ENCODE results near the gene CASP7. TPM values are rescaled to one million over a fixed set of nuclear protein-coding genes. Genes with fewer than 3 reads are reported as not detected.
A peak's percentile ranks its signal among the peaks of the same experiment; 100 is the strongest.
"Not testable (repeated sequence)": the region's sequence is repeated elsewhere in the genome, so short reads cannot be mapped to it uniquely, and the experiment has no call there.

Gene CASP7
- total RNA-seq, 2 donors from 2014 or later: 14.3 to 18.3 TPM

- ATAC-seq (no peak), DNase-seq (no peak)
- intact Hi-C loops (cut with DNase I): no loop called here
Observed at GRCh38 chr10:113740850-113741249, 61.1 kb downstream of the CASP7 start.

- intact Hi-C loops (cut with DNase I): no loop called here
- DNase-seq (no peak), ATAC-seq (no peak)
Observed at GRCh38 chr10:113742466-113742865, 62.8 kb downstream of the CASP7 start.

GRCh38 chr10:113743594-113743993 lies 63.9 kb downstream of the CASP7 start:
- intact Hi-C loops (cut with DNase I): no loop called here
- ATAC-seq: no peak
- DNase-seq: no peak

- DNase-seq: no peak
- intact Hi-C loops (cut with DNase I): no loop called here
- ATAC-seq: no peak
Observed at GRCh38 chr10:113745374-113745773, 65.7 kb downstream of the CASP7 start.

GRCh38 chr10:113746217-113746957 lies 66.7 kb downstream of the CASP7 start:
- intact Hi-C loops (cut with DNase I): no loop called here
- no peak for DNase-seq
- ATAC-seq: no peak

- intact Hi-C loops (cut with DNase I): no loop called here
- DNase-seq (no peak), ATAC-seq (no peak)
Observed at GRCh38 chr10:113751181-113751732, 71.5 kb downstream of the CASP7 start, which contains the start of gene PLEKHS1. Gene PLEKHS1 (plus strand): TSS chr10:113751682. CDS start chr10:113755278, 3,596 bp downstream.

GRCh38 chr10:113752553-113752952 lies 72.8 kb downstream of the CASP7 start:
- no peak for DNase-seq
- intact Hi-C loops (cut with DNase I): no loop called here
- no peak for ATAC-seq

GRCh38 chr10:113753020-113753692 lies 73.4 kb downstream of the CASP7 start:
- intact Hi-C loops (cut with DNase I): no loop called here
- ATAC-seq (no peak), DNase-seq (no peak)

- no peak for DNase-seq
- ATAC-seq: no peak
- intact Hi-C loops (cut with DNase I): no loop called here
Observed at GRCh38 chr10:113754125-113754524, 74.4 kb downstream of the CASP7 start.

- intact Hi-C loops (cut with DNase I): no loop called here
- peak in 1 of 2 donors; percentile 91 for ATAC-seq
Observed at GRCh38 chr10:113754768-113755167, 75.1 kb downstream of the CASP7 start.

GRCh38 chr10:113756940-113757543 lies 77.3 kb downstream of the CASP7 start:
- DNase-seq: no peak
- ATAC-seq: no peak
- intact Hi-C loops (cut with DNase I): no loop called here

More at GRCh38 chr10:113754768-113755167, 75.1 kb downstream of the CASP7 start:
- DNase-seq: no peak

- no peak for ATAC-seq
- intact Hi-C loops (cut with DNase I): no loop called here
- DNase-seq: no peak
Observed at GRCh38 chr10:113762083-113762482, 82.4 kb downstream of the CASP7 start.

GRCh38 chr10:113764582-113764981 lies 84.9 kb downstream of the CASP7 start:
- no peak for DNase-seq
- intact Hi-C loops (cut with DNase I): no loop called here
- peak in 1 of 2 donors; percentile 21 for ATAC-seq

- ATAC-seq (no peak), DNase-seq (no peak)
- intact Hi-C loops (cut with DNase I): no loop called here
Observed at GRCh38 chr10:113765910-113766309, 86.2 kb downstream of the CASP7 start.

GRCh38 chr10:113767222-113767621 lies 87.5 kb downstream of the CASP7 start:
- no peak for DNase-seq
- intact Hi-C loops (cut with DNase I): no loop called here
- no peak for ATAC-seq

GRCh38 chr10:113770346-113770745 lies 90.6 kb downstream of the CASP7 start:
- peak in 1 of 2 donors; percentile 86 for ATAC-seq
- DNase-seq: no peak
- intact Hi-C loops (cut with DNase I): loop anchor here in 1 of 2 donors (5.0 kb wide), 1 partner anchor 63 kb away; no protein-coding TSS in a partner anchor

- DNase-seq, ATAC-seq: not testable (repeated sequence)
- intact Hi-C loops (cut with DNase I): loop anchor here in 1 of 2 donors (5.0 kb wide), 1 partner anchor 64 kb away; no protein-coding TSS in a partner anchor
Observed at GRCh38 chr10:113771131-113771530, 91.4 kb downstream of the CASP7 start.

GRCh38 chr10:113775686-113776294 lies 96.1 kb downstream of the CASP7 start:
- ATAC-seq (no peak), DNase-seq (no peak)
- intact Hi-C loops (cut with DNase I): no loop called here

- intact Hi-C loops (cut with DNase I): no loop called here
- DNase-seq (no peak), ATAC-seq (no peak)
Observed at GRCh38 chr10:113776553-113776952, 96.8 kb downstream of the CASP7 start.

Measured in left cardiac atrium (tissue), 4 donors.